Activated CD4-positive, alpha-beta T cell treated with anti-CD3 and anti-CD28 coated beads, Interleukin-2, amount 50 U/mL, for 1 hour (primary cell): Measurements from ENCODE around the gene ANKUB1.

ENCODE experiments used
- DNase-seq: peaks from one replicate; pipeline ENCODE4 v3.0.0-alpha.2; 2020

ANKUB1 gene

GRCh38 chr3:149752788-149753136, 39.6 kb downstream of the ANKUB1 start:
- DNase-seq: no peak

GRCh38 chr3:149752051-149752787, 40.1 kb downstream of the ANKUB1 start, which contains the start of gene COMMD2:
TSS of gene COMMD2 (minus strand) at chr3:149752489. CDS start at chr3:149752444, 45 bp downstream.
- DNase-seq: peak; percentile 68

GRCh38 chr3:149751551-149751950, 40.8 kb downstream of the ANKUB1 start:
- DNase-seq: no peak

- no peak for DNase-seq
Observed at GRCh38 chr3:149744606-149745005, 47.7 kb downstream of the ANKUB1 start.

- no peak for DNase-seq
Observed at GRCh38 chr3:149744151-149744550, 48.2 kb downstream of the ANKUB1 start.

GRCh38 chr3:149739396-149739795, 53.0 kb downstream of the ANKUB1 start:
- no peak for DNase-seq

GRCh38 chr3:149738876-149739275, 53.5 kb downstream of the ANKUB1 start:
- no peak for DNase-seq

GRCh38 chr3:149736953-149737205, 55.5 kb downstream of the ANKUB1 start:
- DNase-seq: no peak

- DNase-seq: no peak
Observed at GRCh38 chr3:149736175-149736952, 56.0 kb downstream of the ANKUB1 start.

GRCh38 chr3:149732234-149732633, 60.1 kb downstream of the ANKUB1 start:
- DNase-seq: no peak

GRCh38 chr3:149727656-149728055, 64.7 kb downstream of the ANKUB1 start:
- no peak for DNase-seq

GRCh38 chr3:149726716-149727407, 65.5 kb downstream of the ANKUB1 start:
- DNase-seq: no peak

- no peak for DNase-seq
Observed at GRCh38 chr3:149723781-149724180, 68.6 kb downstream of the ANKUB1 start.

GRCh38 chr3:149720918-149721317, 71.4 kb downstream of the ANKUB1 start:
- DNase-seq: no peak

- DNase-seq: no peak
Observed at GRCh38 chr3:149717391-149718056, 74.8 kb downstream of the ANKUB1 start.

GRCh38 chr3:149716984-149717383, 75.4 kb downstream of the ANKUB1 start:
- no peak for DNase-seq

GRCh38 chr3:149715247-149715646, 77.1 kb downstream of the ANKUB1 start:
- no peak for DNase-seq

GRCh38 chr3:149713730-149714654, 78.4 kb downstream of the ANKUB1 start:
- no peak for DNase-seq
